GM12875 (cell line): ENCODE data around the gene RAB35.

Experiments
- H3K4me3 ChIP-seq: one replicate; pipeline ENCODE4 v1.5.1; 2011; ENCODE audit warnings: low read depth, low read length, control low read depth
- CTCF ChIP-seq: IDR thresholded peaks from 2 replicates; pipeline ENCODE4 v1.5.1; 2011; ENCODE audit warnings: low read depth, mild to moderate bottlenecking, control low read depth, inconsistent platforms, low read length, moderate library complexity, borderline replicate concordance; ENCODE audit not compliant: insufficient read depth

Gene RAB35

GRCh38 chr12:120116441-120116791, at the start of gene RAB35:
Gene RAB35 (minus strand): TSS chr12:120116753. CDS start chr12:120116650, 103 bp downstream.
- peak within 1 kb of the TSS; percentile 96 for H3K4me3 ChIP-seq
- TF ChIP-seq CTCF: no peak

GRCh38 chr12:120164293-120164692, 47.7 kb upstream of the RAB35 start:
- no peak for TF ChIP-seq CTCF
- H3K4me3 ChIP-seq: no peak overlapping the region

- no peak for TF ChIP-seq CTCF
- no peak overlapping the region for H3K4me3 ChIP-seq
Observed at GRCh38 chr12:120162763-120163162, 46.2 kb upstream of the RAB35 start.

- no peak overlapping the region for H3K4me3 ChIP-seq
- no peak for TF ChIP-seq CTCF
Observed at GRCh38 chr12:120161852-120162251, 45.3 kb upstream of the RAB35 start.

GRCh38 chr12:120159509-120160237, 43.1 kb upstream of the RAB35 start:
- TF ChIP-seq CTCF: no peak

GRCh38 chr12:120158351-120158750, 41.8 kb upstream of the RAB35 start:
- H3K4me3 ChIP-seq: no peak overlapping the region
- no peak for TF ChIP-seq CTCF

More at GRCh38 chr12:120159509-120160237, 43.1 kb upstream of the RAB35 start:
- H3K4me3 ChIP-seq: no peak overlapping the region

- no peak for TF ChIP-seq CTCF
- no peak overlapping the region for H3K4me3 ChIP-seq
Observed at GRCh38 chr12:120157678-120158077, 41.1 kb upstream of the RAB35 start.
